GM23338 (cell line): ENCODE results near the gene TMEM169. TPM values are rescaled to one million over a fixed set of nuclear protein-coding genes. Genes with fewer than 3 reads are reported as not detected.
A peak's percentile ranks its signal among the peaks of the same experiment; 100 is the strongest.

Source experiments
- ATAC-seq: fragments of 200-7000 bp; cut with Tn5 transposase; 3 replicates; pipeline ENCODE4 v1.9.1; 2020
- DNase-seq: peaks from one replicate; pipeline ENCODE4 v3.0.0-alpha.2; 2015; ENCODE audit warnings: low spot score
- H2AFZ ChIP-seq: fragments of 200-600 bp; sonication (generic); 2 replicates; pipeline ENCODE4 v1.8.0; 2016; ENCODE audit warnings: antibody characterized with exemption, mild to moderate bottlenecking, moderate library complexity
- H3F3A ChIP-seq: fragments of 200-600 bp; sonication (generic); replicated peaks from 2 replicates; pipeline ENCODE4 v1.8.0; 2017; ENCODE audit warnings: antibody characterized with exemption, mixed run types, low read depth
- H3K27ac ChIP-seq: fragments of 200-600 bp; sonication (generic); 2 replicates; pipeline ENCODE4 v1.6.1; 2016; ENCODE audit warnings: low read depth
- H3K27me3 ChIP-seq: fragments of 200-600 bp; sonication (generic); 2 replicates; pipeline ENCODE4 v1.8.0; 2016; ENCODE audit warnings: mild to moderate bottlenecking, mixed run types, moderate library complexity; ENCODE audit not compliant: insufficient read depth
- H3K36me3 ChIP-seq: fragments of 200-600 bp; sonication (generic); 2 replicates; pipeline ENCODE4 v1.8.0; 2016; ENCODE audit warnings: mild to moderate bottlenecking; ENCODE audit not compliant: insufficient read depth
- H3K4me1 ChIP-seq: fragments of 200-600 bp; sonication (generic); 2 replicates; pipeline ENCODE4 v1.8.0; 2016; ENCODE audit warnings: mild to moderate bottlenecking, moderate library complexity; ENCODE audit not compliant: insufficient read depth
- H3K4me2 ChIP-seq: fragments of 200-600 bp; sonication (generic); 2 replicates; pipeline ENCODE4 v1.7.1; 2017; ENCODE audit warnings: mixed run types
- H3K4me3 ChIP-seq: fragments of 200-600 bp; sonication (generic); 2 replicates; pipeline ENCODE4 v1.6.1; 2016; ENCODE audit warnings: mixed run types
- H3K79me2 ChIP-seq: fragments of 200-600 bp; sonication (generic); replicated peaks from 2 replicates; pipeline ENCODE4 v1.8.0; 2017; ENCODE audit warnings: mild to moderate bottlenecking; ENCODE audit not compliant: insufficient read depth
- H3K9me2 ChIP-seq: fragments of 200-600 bp; sonication (generic); 2 replicates; pipeline ENCODE4 v1.8.0; 2017; ENCODE audit not compliant: insufficient read depth
- H4K20me1 ChIP-seq: fragments of 200-600 bp; sonication (generic); replicated peaks from 2 replicates; pipeline ENCODE4 v1.8.0; 2017; ENCODE audit warnings: mild to moderate bottlenecking; ENCODE audit not compliant: insufficient read depth
- H3K27ac Mint-ChIP-seq: 2 replicates; pipeline ENCODE4 v1.8.0; 2020; ENCODE audit warnings: inconsistent platforms, mild to moderate bottlenecking, moderate library complexity, mixed read lengths
- H3K27me3 Mint-ChIP-seq: 3 replicates; pipeline ENCODE4 v1.8.0; 2022; ENCODE audit warnings: low read depth, mild to moderate bottlenecking, moderate library complexity, mixed read lengths, inconsistent platforms; ENCODE audit not compliant: insufficient read depth, poor library complexity
- H3K36me3 Mint-ChIP-seq: 3 replicates; pipeline ENCODE4 v1.8.0; 2021; ENCODE audit warnings: low read depth, mild to moderate bottlenecking, inconsistent platforms, moderate library complexity, mixed read lengths
- H3K4me1 Mint-ChIP-seq: 3 replicates; pipeline ENCODE4 v1.8.0; 2020; ENCODE audit warnings: mild to moderate bottlenecking, inconsistent platforms, mixed read lengths
- H3K4me3 Mint-ChIP-seq: 3 replicates; pipeline ENCODE4 v1.8.0; 2021; ENCODE audit warnings: moderate library complexity, mild to moderate bottlenecking, inconsistent platforms, mixed read lengths
- H3K9me3 Mint-ChIP-seq: 3 replicates; pipeline ENCODE4 v1.8.0; 2020; ENCODE audit warnings: moderate library complexity, mild to moderate bottlenecking, inconsistent platforms, mixed read lengths
- CREB1 ChIP-seq: fragments of 250-450 bp; sonication (Bioruptor Pico); IDR thresholded peaks from 2 replicates; pipeline ENCODE4 v1.5.0; 2020; ENCODE audit warnings: low read depth, mild to moderate bottlenecking, moderate library complexity
- CTCF ChIP-seq, 2 experiments: fragments of 200-600 bp in 1 of 2; sonication (generic) in 1 of 2; conservative IDR thresholded peaks; 2 replicates each; pipeline versions ENCODE4 v1.5.1 to v1.6.1; 2016 to 2017; ENCODE audit warnings: antibody characterized with exemption in 2 of 2, low read depth in 2 of 2, mild to moderate bottlenecking in 2 of 2, moderate library complexity in 1 of 2
- ETS1 ChIP-seq: IDR thresholded peaks from 2 replicates; pipeline ENCODE4 v1.6.1; 2016; ENCODE audit warnings: antibody characterized with exemption
- EZH2 ChIP-seq: fragments of 200-600 bp; sonication (generic); IDR thresholded peaks from one replicate; pipeline ENCODE4 v1.8.0; 2017; ENCODE audit warnings: antibody characterized with exemption, mild to moderate bottlenecking, low read depth; ENCODE audit not compliant: unreplicated experiment
- EZH2phosphoT487 ChIP-seq: fragments of 200-600 bp; sonication (generic); IDR thresholded peaks from one replicate; pipeline ENCODE4 v1.8.1; 2018; ENCODE audit warnings: antibody characterized with exemption; ENCODE audit not compliant: unreplicated experiment
- JUNB ChIP-seq: IDR thresholded peaks from one replicate; pipeline ENCODE4 v1.6.1; 2016; ENCODE audit warnings: antibody characterized with exemption; ENCODE audit not compliant: unreplicated experiment
- NANOG ChIP-seq: IDR thresholded peaks from 2 replicates; pipeline ENCODE4 v1.6.1; 2016; ENCODE audit warnings: antibody characterized with exemption, borderline replicate concordance
- POLR2AphosphoS5 ChIP-seq: IDR thresholded peaks from 2 replicates; pipeline ENCODE4 v1.6.1; 2016; ENCODE audit warnings: antibody characterized with exemption, low read depth
- REST ChIP-seq: IDR thresholded peaks from one replicate; pipeline ENCODE4 v1.6.1; 2018; ENCODE audit warnings: antibody characterized with exemption; ENCODE audit not compliant: unreplicated experiment
- STAT1 ChIP-seq: IDR thresholded peaks from one replicate; pipeline ENCODE4 v1.6.1; 2016; ENCODE audit warnings: antibody characterized with exemption; ENCODE audit not compliant: unreplicated experiment
- ZNF114 ChIP-seq: fragments of 250-450 bp; sonication (Bioruptor Pico); IDR thresholded peaks from 2 replicates; pipeline ENCODE4 v1.5.0; 2020; ENCODE audit warnings: mild to moderate bottlenecking, moderate library complexity
- ZNF331 ChIP-seq: fragments of 250-450 bp; sonication (Bioruptor Pico); IDR thresholded peaks from 2 replicates; pipeline ENCODE4 v1.5.0; 2020; ENCODE audit warnings: low read depth, mild to moderate bottlenecking, moderate library complexity
- ZNF462 ChIP-seq: fragments of 250-450 bp; sonication (Bioruptor Pico); IDR thresholded peaks from 2 replicates; pipeline ENCODE4 v1.5.0; 2020; ENCODE audit warnings: mild to moderate bottlenecking, moderate library complexity
- polyA plus RNA-seq: library from polyadenylated mRNA; unstranded; fragments of >200 nt; fragmentation: Nextera tagmentation; extraction: Ambion mirVana; gene quantifications from 2 replicates; pipeline ENCODE4 v1.2.1, GENCODE V29; 2016
- total RNA-seq: library from RNA; depleted of rRNA; stranded (reverse); fragments of >200 nt; shearing (Covaris generic); gene quantifications from 2 replicates; pipeline ENCODE4 v1.2.3, GENCODE V29; 2014

TMEM169 gene
- total and polyA plus RNA-seq, 2 experiments from 2014 or later: 1.4 to 3.9 TPM

- H3K36me3 ChIP-seq: peaks cover 82% of the 10 kb centered on the region
- H3K9me2 ChIP-seq: no peaks in the 10 kb centered on the region
- no peaks in the 10 kb centered on the region for H3K9me3 Mint-ChIP-seq
- H4K20me1 ChIP-seq: peaks cover 31% of the 10 kb centered on the region
- ATAC-seq: no peak
- DNase-seq: no peak
- H3K27me3 Mint-ChIP-seq: no peaks in the 10 kb centered on the region
- no peak overlapping the region for H3K4me2 ChIP-seq
- no peak overlapping the region for H3K4me3 ChIP-seq
- H3K79me2 ChIP-seq: peaks cover 79% of the 10 kb centered on the region
- H3K4me1 Mint-ChIP-seq: peaks cover 3% of the 10 kb centered on the region
- no peak overlapping the region for H2AFZ ChIP-seq
- no peaks in the 10 kb centered on the region for H3K27me3 ChIP-seq
- no peaks in the 10 kb centered on the region; the same call in 1 of the 2 replicates for H3K4me1 ChIP-seq
- H3K36me3 Mint-ChIP-seq: peaks cover 71% of the 10 kb centered on the region
- H3K27ac Mint-ChIP-seq: no peak overlapping the region
- H3K4me3 Mint-ChIP-seq: no peak overlapping the region
- peak overlapping the region; percentile 27 for H3K27ac ChIP-seq
- no peak for TF ChIP-seq ETS1
- no peak for TF ChIP-seq JUNB
- no peak for TF ChIP-seq CTCF (conservative IDR thresholded peaks at IDR 0.05; ENCODE audit: low read depth in 2 of 2)
- no peak for TF ChIP-seq POLR2AphosphoS5
- TF ChIP-seq ZNF462: no peak
- no peak for TF ChIP-seq EZH2phosphoT487
- TF ChIP-seq ZNF114: no peak
- no peak for TF ChIP-seq CREB1 (CRISPR knock-in tag)
- TF ChIP-seq ZNF331 (CRISPR knock-in tag): no peak
- no peak for TF ChIP-seq EZH2
- no peak for TF ChIP-seq STAT1
- no peak for TF ChIP-seq REST
- TF ChIP-seq NANOG: no peak
- peaks cover 6% of the 10 kb centered on the region for H3F3A ChIP-seq
Observed at GRCh38 chr2:216142540-216142939, 60.8 kb downstream of the TMEM169 start.
